ENCODE measurements around the gene MB21D2.

MB21D2 gene

GRCh38 chr3:192884777-192885773 lies 32.6 kb downstream of the MB21D2 start:
- ChIA-PET CTCF (interaction anchor here (0.6 to 1.2 kb wide), 3 partner anchors 9 to 34 kb away, joined by 3 read pairs; no protein-coding TSS in a partner anchor), POLR2A (no interaction called here)
- DNase-seq (ENCODE audit: extremely low spot score): no peak
- TF ChIP-seq, protein P1, sequence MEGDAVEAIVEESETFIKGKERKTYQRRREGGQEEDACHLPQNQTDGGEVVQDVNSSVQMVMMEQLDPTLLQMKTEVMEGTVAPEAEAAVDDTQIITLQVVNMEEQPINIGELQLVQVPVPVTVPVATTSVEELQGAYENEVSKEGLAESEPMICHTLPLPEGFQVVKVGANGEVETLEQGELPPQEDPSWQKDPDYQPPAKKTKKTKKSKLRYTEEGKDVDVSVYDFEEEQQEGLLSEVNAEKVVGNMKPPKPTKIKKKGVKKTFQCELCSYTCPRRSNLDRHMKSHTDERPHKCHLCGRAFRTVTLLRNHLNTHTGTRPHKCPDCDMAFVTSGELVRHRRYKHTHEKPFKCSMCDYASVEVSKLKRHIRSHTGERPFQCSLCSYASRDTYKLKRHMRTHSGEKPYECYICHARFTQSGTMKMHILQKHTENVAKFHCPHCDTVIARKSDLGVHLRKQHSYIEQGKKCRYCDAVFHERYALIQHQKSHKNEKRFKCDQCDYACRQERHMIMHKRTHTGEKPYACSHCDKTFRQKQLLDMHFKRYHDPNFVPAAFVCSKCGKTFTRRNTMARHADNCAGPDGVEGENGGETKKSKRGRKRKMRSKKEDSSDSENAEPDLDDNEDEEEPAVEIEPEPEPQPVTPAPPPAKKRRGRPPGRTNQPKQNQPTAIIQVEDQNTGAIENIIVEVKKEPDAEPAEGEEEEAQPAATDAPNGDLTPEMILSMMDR (IDR thresholded peaks at IDR 0.05; ENCODE audit: control extremely low read depth, extremely low read depth, low read depth, missing control alignments): no peak

GRCh38 chr3:192883512-192883911 lies 34.1 kb downstream of the MB21D2 start:
- DNase-seq (ENCODE audit: extremely low spot score): no peak
- POLR2A ChIA-PET: no interaction called here

GRCh38 chr3:192881159-192881786 lies 36.4 kb downstream of the MB21D2 start:
- TF ChIP-seq, protein P1 (IDR thresholded peaks at IDR 0.05; ENCODE audit: control extremely low read depth, extremely low read depth, low read depth, missing control alignments): no peak
- ChIA-PET POLR2A (interaction anchor here (1.7 kb wide), 1 partner anchor 11 kb away, joined by 6 read pairs; no protein-coding TSS in a partner anchor), CTCF (interaction anchor here (0.8 to 4.0 kb wide), 12 partner anchors 9 to 64 kb away, joined by 3 to 22 read pairs (median 4); partner anchors contain the start of gene MB21D2)
- DNase-seq (ENCODE audit: extremely low spot score): no peak

More at GRCh38 chr3:192883512-192883911, 34.1 kb downstream of the MB21D2 start:
- CTCF ChIA-PET: interaction anchor here (1.0 to 1.5 kb wide), 6 partner anchors 9 to 43 kb away, joined by 3 to 6 read pairs (median 3); no protein-coding TSS in a partner anchor
- TF ChIP-seq, protein P1 (IDR thresholded peaks at IDR 0.05; ENCODE audit: control extremely low read depth, extremely low read depth, low read depth, missing control alignments): no peak

- TF ChIP-seq, protein P1 (IDR thresholded peaks at IDR 0.05; ENCODE audit: control extremely low read depth, extremely low read depth, low read depth, missing control alignments): no peak
- no peak for DNase-seq (ENCODE audit: extremely low spot score)
- ChIA-PET POLR2A (interaction anchor here (1.7 kb wide), 1 partner anchor 12 kb away, joined by 6 read pairs; no protein-coding TSS in a partner anchor), CTCF (interaction anchor here (1.3 to 4.0 kb wide), 5 partner anchors 9 to 35 kb away, joined by 3 to 23 read pairs (median 14); no protein-coding TSS in a partner anchor)
These were observed 37.3 kb downstream of the MB21D2 start for GRCh38 chr3:192880313-192880712.

DNA sequence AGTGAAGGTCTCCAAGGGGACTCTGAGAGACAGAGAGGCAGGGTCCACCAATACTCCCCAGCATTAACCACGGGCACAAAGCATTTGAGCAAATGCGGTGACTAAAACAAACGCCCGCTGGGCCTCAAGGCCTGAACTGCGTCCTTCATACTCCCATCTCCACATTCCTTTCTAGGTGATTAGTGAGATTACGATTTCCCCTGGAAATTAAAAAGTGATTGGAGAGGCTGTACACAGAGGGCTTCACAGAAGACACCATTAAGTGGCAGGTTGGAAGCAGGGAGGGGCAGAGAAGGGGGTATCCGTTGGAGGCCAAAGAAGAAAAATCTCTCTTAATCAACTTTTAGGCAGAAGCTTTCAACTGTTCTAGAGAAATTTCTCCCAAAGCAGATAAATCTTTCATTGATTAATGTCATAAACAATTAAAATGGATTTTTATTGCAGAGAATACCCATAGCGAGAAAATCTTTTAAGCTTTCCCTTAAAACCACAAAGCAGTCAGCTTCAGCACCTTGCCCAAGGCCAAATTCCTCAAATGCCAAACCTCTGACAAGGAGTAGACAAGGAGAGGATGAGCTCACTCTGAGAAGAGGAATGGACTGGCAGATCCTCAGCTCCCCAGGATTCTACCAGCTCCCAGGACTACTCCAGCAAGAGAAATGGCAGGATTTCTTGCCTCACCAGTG lies 38.2 kb downstream of the MB21D2 start:
- POLR2A ChIA-PET: no interaction called here
- TF ChIP-seq, protein P1 (IDR thresholded peaks at IDR 0.05; ENCODE audit: control extremely low read depth, extremely low read depth, low read depth, missing control alignments): no peak
- CTCF ChIA-PET: interaction anchor here (0.7 to 4.0 kb wide), 9 partner anchors 10 to 39 kb away, joined by 3 to 23 read pairs (median 3); no protein-coding TSS in a partner anchor
- no peak for DNase-seq (ENCODE audit: extremely low spot score)
